ENCODE data around the gene PLN.

DNA sequence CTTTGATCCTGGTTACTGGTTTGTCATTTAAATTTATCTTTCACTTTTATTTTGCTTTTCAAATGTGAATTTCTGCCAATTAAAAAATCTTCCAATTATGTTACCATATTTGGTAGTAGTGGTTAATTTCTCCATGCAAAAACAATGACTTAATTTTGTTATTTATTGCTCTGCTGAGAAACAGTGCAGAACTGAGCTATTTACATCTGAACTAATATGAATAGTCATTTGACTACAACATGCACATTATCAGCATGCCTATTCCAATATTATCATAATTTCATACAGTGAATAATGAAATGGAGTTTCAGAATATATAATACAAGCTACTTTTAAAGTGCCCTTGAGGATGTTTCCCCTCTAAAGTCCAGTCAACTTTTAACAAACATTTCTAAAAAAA, 517 bp downstream of the PLN start:
- TF ChIP-seq POLR2A (IDR thresholded peaks at IDR 0.05; ENCODE audit: low read length) (no peak), GATA1 (IDR thresholded peaks at IDR 0.05; ENCODE audit: low read depth, low read length) (no peak)

All from erythroblast (primary cell).